ENCODE data around the gene OR7G3. TPM values are rescaled to one million over a fixed set of nuclear protein-coding genes. Genes with fewer than 3 reads are reported as not detected.

The OR7G3 gene
- total RNA-seq, 1 experiment from 2014 or later, result not detected

- Histone ChIP-seq H4K5ac (ENCODE audit: insufficient read length, low read depth, low read length) (no peak overlapping the region), H3K27ac (ENCODE audit: insufficient read length, low read depth, low read length) (no peak overlapping the region), H2BK15ac (ENCODE audit: low read depth, low read length) (no peak overlapping the region), H3K4me2 (ENCODE audit: insufficient read depth, insufficient read length, low read length) (no peak overlapping the region), H4K20me1 (ENCODE audit: control insufficient read depth, insufficient read depth, insufficient read length) (no peaks in the 10 kb centered on the region), H3K23ac (ENCODE audit: insufficient read length, low read depth, low read length) (no peak overlapping the region), H3K9me3 (ENCODE audit: control insufficient read depth, low read depth, low read length) (no peaks in the 10 kb centered on the region), H3K18ac (ENCODE audit: insufficient read length, low read depth, low read length) (no peak overlapping the region), H2AFZ (ENCODE audit: low read length) (no peak overlapping the region), H3K4ac (ENCODE audit: low read depth, low read length) (no peak overlapping the region), H2BK120ac (ENCODE audit: low read depth, low read length, poor library complexity, severe bottlenecking) (no peak overlapping the region), H3K27me3 (ENCODE audit: insufficient read depth, low read length) (no peaks in the 10 kb centered on the region), H3K4me1 (ENCODE audit: insufficient read depth, low read length) (no peaks in the 10 kb centered on the region), H2BK20ac (ENCODE audit: low read depth, low read length, poor library complexity, severe bottlenecking) (no peak overlapping the region), H3T11ph (ENCODE audit: low read length) (no peak overlapping the region), H3K79me1 (ENCODE audit: insufficient read depth, low read depth, low read length, poor library complexity, severe bottlenecking) (no peaks in the 10 kb centered on the region), H2AK5ac (ENCODE audit: insufficient read length, low read length) (no peak overlapping the region), H3K23me2 (ENCODE audit: insufficient read length, low read depth, low read length, poor library complexity, severe bottlenecking) (no peaks in the 10 kb centered on the region), H2BK12ac (ENCODE audit: insufficient read length, low read depth, low read length) (no peak overlapping the region), H4K91ac (ENCODE audit: insufficient read length, low read depth, low read length) (no peak overlapping the region), H3K9ac (ENCODE audit: extremely low read depth, insufficient read length, low read length) (no peak overlapping the region), H3K79me2 (ENCODE audit: insufficient read depth, low read length) (no peaks in the 10 kb centered on the region), H2BK5ac (ENCODE audit: insufficient read length, low read length) (no peak overlapping the region), H3K14ac (ENCODE audit: insufficient read depth, low read length) (no peak overlapping the region), H4K8ac (replicated peaks; ENCODE audit: insufficient read length, low read depth, low read length) (no peak overlapping the region), H3K56ac (ENCODE audit: insufficient read length, low read depth, low read length) (no peak overlapping the region)
- Mint-ChIP-seq H3K4me3 (no peak overlapping the region), H3K27ac (no peak overlapping the region), H3K4me1 (no peaks in the 10 kb centered on the region), H3K9me3 (peaks cover 70 to 91% of the 10 kb centered on the region in 2 experiments), H3K27me3 (ENCODE audit: low read depth) (peaks cover 5% of the 10 kb centered on the region), H3K36me3 (ENCODE audit: insufficient read depth in 1 of 3, low read depth in 3 of 3) (peaks cover 1 to 21% (median 13%) of the 10 kb centered on the region in 3 experiments; a peak in 5 of 7 replicates)
- TF ChIP-seq, protein P1, sequence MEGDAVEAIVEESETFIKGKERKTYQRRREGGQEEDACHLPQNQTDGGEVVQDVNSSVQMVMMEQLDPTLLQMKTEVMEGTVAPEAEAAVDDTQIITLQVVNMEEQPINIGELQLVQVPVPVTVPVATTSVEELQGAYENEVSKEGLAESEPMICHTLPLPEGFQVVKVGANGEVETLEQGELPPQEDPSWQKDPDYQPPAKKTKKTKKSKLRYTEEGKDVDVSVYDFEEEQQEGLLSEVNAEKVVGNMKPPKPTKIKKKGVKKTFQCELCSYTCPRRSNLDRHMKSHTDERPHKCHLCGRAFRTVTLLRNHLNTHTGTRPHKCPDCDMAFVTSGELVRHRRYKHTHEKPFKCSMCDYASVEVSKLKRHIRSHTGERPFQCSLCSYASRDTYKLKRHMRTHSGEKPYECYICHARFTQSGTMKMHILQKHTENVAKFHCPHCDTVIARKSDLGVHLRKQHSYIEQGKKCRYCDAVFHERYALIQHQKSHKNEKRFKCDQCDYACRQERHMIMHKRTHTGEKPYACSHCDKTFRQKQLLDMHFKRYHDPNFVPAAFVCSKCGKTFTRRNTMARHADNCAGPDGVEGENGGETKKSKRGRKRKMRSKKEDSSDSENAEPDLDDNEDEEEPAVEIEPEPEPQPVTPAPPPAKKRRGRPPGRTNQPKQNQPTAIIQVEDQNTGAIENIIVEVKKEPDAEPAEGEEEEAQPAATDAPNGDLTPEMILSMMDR (conservative IDR thresholded peaks at IDR 0.05), result no peak
- DNase-seq, result no peak
- no CpG with 5 or more reads among the region's 5 CpGs for WGBS (ENCODE audit: extremely low coverage, insufficient read length, low lambda C conversion rate)
Measured at GRCh38 chr19:9116547-9116946, 10.2 kb downstream of the OR7G3 start.

All from H9 (cell line).